ENCODE results near the gene TOMM5.

Gene TOMM5

DNA sequence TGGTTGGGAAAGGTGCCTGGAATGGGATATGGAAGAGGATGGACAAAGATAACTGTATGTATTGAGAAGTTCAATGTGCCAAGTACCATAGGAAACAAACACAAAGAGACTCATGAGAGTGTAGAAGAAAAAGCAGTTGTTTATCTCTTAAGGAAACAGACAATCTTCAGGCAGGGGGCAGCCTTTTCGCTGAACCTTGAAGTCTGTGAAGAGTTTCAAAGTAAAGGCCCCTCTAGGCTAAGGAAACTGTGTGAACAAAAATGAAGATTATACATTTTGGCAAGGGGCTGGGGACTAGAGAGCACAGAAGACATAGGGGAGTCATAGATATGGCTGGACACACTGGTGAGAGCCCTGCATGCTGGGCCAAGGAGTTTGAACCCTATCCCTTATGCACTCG, 30.9 kb upstream of the TOMM5 start:
- H3K4me3 ChIP-seq (ENCODE audit: low read depth, low read length) = no peak overlapping the region
- no peak for DNase-seq (ENCODE audit: low read depth)
- no peak for TF ChIP-seq CTCF (IDR thresholded peaks at IDR 0.05; ENCODE audit: insufficient read depth, low read depth, low read length, missing control alignments)

- no peak for DNase-seq (ENCODE audit: low read depth)
- H3K4me3 ChIP-seq (ENCODE audit: low read depth, low read length) = no peak overlapping the region
- no peak for TF ChIP-seq CTCF (IDR thresholded peaks at IDR 0.05; ENCODE audit: insufficient read depth, low read depth, low read length, missing control alignments)
Measured at GRCh38 chr9:37622462-37622861, 30.1 kb upstream of the TOMM5 start.

DNA sequence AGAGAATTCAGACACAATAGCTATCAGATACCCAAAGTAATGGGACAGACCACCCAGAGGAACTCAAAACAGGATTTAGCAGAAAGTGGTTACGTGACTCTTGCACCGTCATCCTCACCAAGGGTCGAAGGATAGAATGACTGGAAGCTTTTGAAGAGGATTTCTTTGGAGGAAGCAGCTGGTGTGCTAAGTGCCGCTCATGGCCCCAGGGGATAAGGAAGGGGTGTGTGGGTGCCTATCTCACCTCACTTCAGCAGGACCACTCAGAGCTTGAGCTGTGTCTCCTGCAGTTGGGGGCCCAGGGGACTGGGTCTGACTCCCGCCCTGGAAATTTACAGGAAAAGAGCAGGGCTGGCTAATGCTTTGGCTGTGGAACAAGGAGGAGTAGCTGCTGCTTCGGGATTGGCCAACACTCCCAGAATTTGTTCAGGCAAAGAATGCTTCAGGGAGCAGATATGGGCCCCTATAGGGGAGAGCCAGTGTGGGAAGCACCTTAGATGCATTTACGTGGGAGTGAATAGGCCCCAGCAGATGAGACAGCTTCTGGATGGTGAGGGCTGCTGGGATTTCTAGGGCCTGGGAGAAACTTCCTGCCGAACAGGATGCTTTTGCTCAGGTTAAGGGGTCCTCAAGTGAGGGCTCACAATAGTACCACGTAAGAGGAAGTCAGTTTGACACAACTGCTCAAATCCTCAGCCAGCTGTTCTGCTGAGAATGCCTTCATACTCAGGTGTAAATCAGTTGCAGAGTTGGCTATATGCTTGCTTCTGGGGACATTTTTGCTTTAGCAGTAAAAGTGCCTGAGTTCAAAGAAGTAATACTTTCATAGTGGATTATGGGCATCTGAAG, 29.1 kb upstream of the TOMM5 start:
- DNase-seq (ENCODE audit: low read depth) = no peak
- H3K4me3 ChIP-seq (ENCODE audit: low read depth, low read length) = no peak overlapping the region
- TF ChIP-seq CTCF (IDR thresholded peaks at IDR 0.05; ENCODE audit: insufficient read depth, low read depth, low read length, missing control alignments) = no peak

- H3K4me3 ChIP-seq (ENCODE audit: low read depth, low read length) = no peak overlapping the region
- no peak for DNase-seq (ENCODE audit: low read depth)
- TF ChIP-seq CTCF (IDR thresholded peaks at IDR 0.05; ENCODE audit: insufficient read depth, low read depth, low read length, missing control alignments) = no peak
Measured at GRCh38 chr9:37620396-37620795, 28.0 kb upstream of the TOMM5 start.

DNA sequence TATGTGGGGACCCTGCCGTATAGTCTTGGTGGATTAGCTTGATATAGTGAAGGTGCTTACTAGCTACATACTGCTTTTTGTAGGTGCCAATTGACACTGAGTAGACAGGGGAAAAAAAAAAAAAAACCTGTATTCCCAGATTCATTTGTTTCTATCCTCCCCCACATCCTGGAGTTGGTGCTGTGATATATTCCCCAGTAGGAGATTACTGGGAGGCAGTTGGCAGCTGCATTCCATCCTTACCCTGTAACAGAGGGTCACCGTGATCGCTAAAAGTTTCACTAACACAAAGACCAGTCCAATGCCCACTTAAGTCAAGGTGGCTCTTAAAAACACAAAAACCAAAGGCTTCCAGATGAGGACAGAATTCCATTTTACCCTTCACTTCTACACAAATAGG, 27.4 kb upstream of the TOMM5 start:
- TF ChIP-seq CTCF (IDR thresholded peaks at IDR 0.05; ENCODE audit: insufficient read depth, low read depth, low read length, missing control alignments) = no peak
- no peak overlapping the region for H3K4me3 ChIP-seq (ENCODE audit: low read depth, low read length)
- DNase-seq (ENCODE audit: low read depth) = no peak

GRCh38 chr9:37618817-37619216, 26.4 kb upstream of the TOMM5 start:
- H3K4me3 ChIP-seq (ENCODE audit: low read depth, low read length) = no peak overlapping the region
- no peak for DNase-seq (ENCODE audit: low read depth)
- TF ChIP-seq CTCF (IDR thresholded peaks at IDR 0.05; ENCODE audit: insufficient read depth, low read depth, low read length, missing control alignments) = no peak

DNA sequence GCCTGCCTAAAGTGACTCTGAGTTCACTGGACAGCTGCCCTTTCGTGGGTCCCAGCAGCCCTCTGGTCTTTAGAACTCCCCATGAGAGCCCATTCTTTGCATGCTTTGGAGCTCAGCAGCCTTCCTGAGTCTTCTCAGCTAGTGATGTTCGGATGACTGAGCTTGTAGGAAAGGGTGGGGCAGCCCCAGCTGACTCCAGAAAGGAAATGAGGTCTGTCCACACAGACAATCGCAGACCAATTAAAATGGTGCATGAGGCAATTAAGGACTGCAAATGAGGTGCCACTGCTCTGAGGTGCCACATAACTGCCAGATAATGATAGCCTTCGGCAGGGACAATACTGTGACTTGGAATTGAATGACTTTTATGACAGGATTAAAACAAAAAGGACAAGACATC, 25.4 kb upstream of the TOMM5 start:
- H3K4me3 ChIP-seq (ENCODE audit: low read depth, low read length) = no peak overlapping the region
- DNase-seq (ENCODE audit: low read depth) = no peak
- no peak for TF ChIP-seq CTCF (IDR thresholded peaks at IDR 0.05; ENCODE audit: insufficient read depth, low read depth, low read length, missing control alignments)

Measured in GM12865 (cell line).